ENCODE measurements around the gene SLC38A1. TPM values are rescaled to one million over a fixed set of nuclear protein-coding genes. Genes with fewer than 3 reads are reported as not detected.

The SLC38A1 gene
- total RNA-seq, 1 donor from 2014 or later, result 314 TPM

DNA sequence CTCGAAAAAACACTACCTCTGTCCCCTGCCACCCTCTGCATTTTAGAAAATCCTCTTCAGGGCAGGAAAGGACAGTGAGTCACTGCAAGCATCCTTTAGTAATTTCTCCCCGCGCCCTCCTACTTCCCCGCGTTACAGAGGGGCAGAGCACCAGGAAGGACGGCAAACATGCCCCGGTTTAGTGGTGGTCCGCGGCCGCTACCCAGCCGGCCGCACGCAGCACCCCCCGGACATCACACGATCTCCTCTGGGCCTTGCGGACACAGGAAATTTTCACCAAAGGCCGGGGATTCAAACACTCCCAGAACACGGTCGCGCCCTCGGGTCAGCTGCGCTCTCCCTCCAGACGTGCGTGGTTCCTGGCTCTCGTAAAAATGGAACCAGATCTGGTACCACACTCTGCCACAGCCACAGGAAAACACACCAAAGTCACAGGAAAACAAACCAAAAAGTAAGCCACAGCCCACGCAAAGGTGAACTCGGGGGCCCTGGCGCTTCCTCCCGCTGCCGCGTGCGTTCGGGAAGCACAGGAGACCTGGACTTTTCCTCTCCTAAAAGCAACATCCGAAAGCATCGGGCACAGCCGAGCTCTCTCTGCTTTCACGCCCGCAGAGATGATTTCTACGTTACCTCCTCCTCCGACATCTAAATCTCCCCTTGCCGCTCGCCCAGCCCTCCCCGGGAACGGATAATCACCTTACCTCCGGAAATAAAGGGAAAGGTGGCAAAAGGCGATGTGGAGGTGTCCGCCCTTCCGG lies 839 bp downstream of the SLC38A1 start:
- peaks cover 12% of the 10 kb centered on the region for H3K36me3 Mint-ChIP-seq (ENCODE audit: low read depth)
- intact Hi-C loops (cut with micrococcal nuclease), result loop anchor here (1.0 to 5.0 kb wide), 6 partner anchors 115 to 1439 kb away; partner anchors contain the start of genes ARID2 and RPAP3
- H3K27ac Mint-ChIP-seq, result no peak overlapping the region
- DNase-seq (peak; percentile 33), ATAC-seq (ENCODE audit: low read depth) (no peak)
- peaks cover 30% of the 10 kb centered on the region for H3K4me1 Mint-ChIP-seq
- ChIA-PET CTCF (interaction anchor here (1.2 to 3.0 kb wide), 5 partner anchors 33 to 60 kb away, joined by 3 to 10 read pairs (median 6); no protein-coding TSS in a partner anchor), POLR2A (interaction anchor here (0.6 to 5.7 kb wide), 20 partner anchors 9 to 1127 kb away, joined by 3 to 154 read pairs (median 13); partner anchors contain the start of genes ARID2 and SCAF11)
- TF ChIP-seq, protein P1, sequence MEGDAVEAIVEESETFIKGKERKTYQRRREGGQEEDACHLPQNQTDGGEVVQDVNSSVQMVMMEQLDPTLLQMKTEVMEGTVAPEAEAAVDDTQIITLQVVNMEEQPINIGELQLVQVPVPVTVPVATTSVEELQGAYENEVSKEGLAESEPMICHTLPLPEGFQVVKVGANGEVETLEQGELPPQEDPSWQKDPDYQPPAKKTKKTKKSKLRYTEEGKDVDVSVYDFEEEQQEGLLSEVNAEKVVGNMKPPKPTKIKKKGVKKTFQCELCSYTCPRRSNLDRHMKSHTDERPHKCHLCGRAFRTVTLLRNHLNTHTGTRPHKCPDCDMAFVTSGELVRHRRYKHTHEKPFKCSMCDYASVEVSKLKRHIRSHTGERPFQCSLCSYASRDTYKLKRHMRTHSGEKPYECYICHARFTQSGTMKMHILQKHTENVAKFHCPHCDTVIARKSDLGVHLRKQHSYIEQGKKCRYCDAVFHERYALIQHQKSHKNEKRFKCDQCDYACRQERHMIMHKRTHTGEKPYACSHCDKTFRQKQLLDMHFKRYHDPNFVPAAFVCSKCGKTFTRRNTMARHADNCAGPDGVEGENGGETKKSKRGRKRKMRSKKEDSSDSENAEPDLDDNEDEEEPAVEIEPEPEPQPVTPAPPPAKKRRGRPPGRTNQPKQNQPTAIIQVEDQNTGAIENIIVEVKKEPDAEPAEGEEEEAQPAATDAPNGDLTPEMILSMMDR (IDR thresholded peaks at IDR 0.05), result no peak
- no peaks in the 10 kb centered on the region for H3K9me3 Mint-ChIP-seq
- no peaks in the 10 kb centered on the region for H3K27me3 Mint-ChIP-seq
- no peak overlapping the region for H3K4me3 Mint-ChIP-seq

DNA sequence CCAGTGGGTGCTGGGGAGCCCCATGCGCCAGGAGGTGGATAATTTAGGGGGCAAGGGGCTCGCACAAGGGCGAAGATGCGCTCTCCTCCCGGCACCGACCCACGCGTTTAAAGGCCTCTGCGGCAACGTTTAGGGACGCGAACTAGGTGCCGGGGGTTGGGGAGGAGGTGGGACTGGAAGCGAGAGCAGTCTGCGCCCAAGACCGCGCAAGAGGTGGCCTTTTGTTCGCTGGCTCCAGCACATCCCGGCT lies 1.3 kb downstream of the SLC38A1 start:
- CTCF ChIA-PET, result no interaction called here
- no peak for ATAC-seq (ENCODE audit: low read depth)

DNA sequence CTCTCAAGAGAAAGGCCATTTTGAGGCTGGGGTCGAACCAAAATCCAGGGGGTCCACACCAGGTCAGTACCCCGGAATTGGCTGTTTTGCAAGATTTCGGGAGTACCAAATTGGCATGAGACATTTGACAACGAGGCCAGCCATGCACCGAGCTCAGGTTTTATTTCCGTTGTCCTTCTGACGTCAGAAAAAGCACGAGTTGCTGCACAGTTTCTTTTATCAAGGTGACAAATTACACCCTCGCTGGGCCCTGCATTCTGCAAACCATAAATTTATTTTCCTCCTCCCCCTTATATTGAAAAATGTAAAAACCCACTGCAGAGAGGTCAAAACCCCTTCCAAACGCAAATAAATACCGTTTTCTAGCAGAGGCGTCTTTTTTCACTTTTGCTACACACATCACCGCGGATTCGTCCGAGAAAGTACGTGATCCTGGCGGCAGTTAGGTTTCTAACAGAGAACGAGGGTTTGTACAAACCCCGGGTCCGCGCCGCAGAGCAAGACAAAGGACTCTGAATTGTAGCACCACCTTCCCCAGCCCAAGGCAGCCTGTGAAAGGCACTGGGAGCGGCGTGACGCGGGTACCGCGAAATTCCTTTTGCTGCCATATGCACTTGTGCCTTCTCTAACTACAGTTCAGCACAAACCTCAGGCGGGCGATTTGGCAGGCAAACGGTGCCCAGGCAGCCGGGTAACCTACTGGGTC lies 1.8 kb downstream of the SLC38A1 start:
- Mint-ChIP-seq H3K27ac (no peak overlapping the region), H3K27me3 (no peaks in the 10 kb centered on the region), H3K4me1 (peaks cover 33% of the 10 kb centered on the region), H3K4me3 (no peak overlapping the region), H3K9me3 (no peaks in the 10 kb centered on the region), H3K36me3 (ENCODE audit: low read depth) (peaks cover 17% of the 10 kb centered on the region)
- ChIA-PET POLR2A (interaction anchor here (0.7 to 5.7 kb wide), 14 partner anchors 11 to 125 kb away, joined by 3 to 154 read pairs (median 4); no protein-coding TSS in a partner anchor), CTCF (interaction anchor here (0.6 to 0.8 kb wide), 3 partner anchors 36 to 142 kb away, joined by 3 to 6 read pairs (median 3); no protein-coding TSS in a partner anchor)
- ATAC-seq (ENCODE audit: low read depth) (no peak), DNase-seq (peak; percentile 38)
- TF ChIP-seq, protein P1 (IDR thresholded peaks at IDR 0.05), result no peak
- intact Hi-C loops (cut with micrococcal nuclease), result loop anchor here (5.0 kb wide), 3 partner anchors 540 to 1440 kb away; partner anchors contain the start of genes ARID2 and RPAP3

More for the DNA sequence above, 1.3 kb downstream of the SLC38A1 start:
- no peak for DNase-seq
- Mint-ChIP-seq H3K9me3 (no peaks in the 10 kb centered on the region), H3K27me3 (no peaks in the 10 kb centered on the region), H3K36me3 (ENCODE audit: low read depth) (peaks cover 15% of the 10 kb centered on the region), H3K27ac (no peak overlapping the region), H3K4me1 (peaks cover 33% of the 10 kb centered on the region), H3K4me3 (no peak overlapping the region)
- TF ChIP-seq, protein P1 (IDR thresholded peaks at IDR 0.05), result no peak
- intact Hi-C loops (cut with micrococcal nuclease), result loop anchor here (5.0 kb wide), 3 partner anchors 540 to 1440 kb away; partner anchors contain the start of genes ARID2 and RPAP3
- POLR2A ChIA-PET, result interaction anchor here (2.5 to 5.7 kb wide), 2 partner anchors 8 to 50 kb away, joined by 14 to 154 read pairs; no protein-coding TSS in a partner anchor

DNA sequence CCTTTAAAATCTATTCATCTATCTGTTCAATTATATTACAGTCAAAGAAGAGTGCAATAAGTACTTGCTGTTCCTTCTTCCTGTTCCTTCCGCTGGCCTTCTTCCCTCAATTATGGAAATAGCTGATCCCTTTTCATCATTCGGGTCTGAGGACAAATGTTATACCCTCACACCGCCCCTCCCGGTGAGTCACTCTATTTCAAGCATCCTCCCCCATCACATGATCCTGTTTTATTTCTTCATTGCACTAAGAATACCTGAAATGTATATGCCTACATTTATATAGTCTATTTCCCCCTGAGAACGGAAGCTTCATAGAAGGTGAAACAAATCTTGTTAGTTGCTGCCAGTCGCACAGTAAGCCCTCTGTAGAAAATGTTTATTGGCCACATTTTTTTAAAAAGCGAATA lies 2.5 kb downstream of the SLC38A1 start:
- ChIA-PET POLR2A (interaction anchor here (0.7 to 5.7 kb wide), 15 partner anchors 10 to 126 kb away, joined by 3 to 154 read pairs (median 4); no protein-coding TSS in a partner anchor), CTCF (interaction anchor here (0.6 to 0.8 kb wide), 3 partner anchors 36 to 141 kb away, joined by 3 to 6 read pairs (median 3); no protein-coding TSS in a partner anchor)
- Mint-ChIP-seq H3K9me3 (no peaks in the 10 kb centered on the region), H3K4me3 (no peak overlapping the region), H3K27ac (no peak overlapping the region), H3K36me3 (ENCODE audit: low read depth) (peaks cover 24% of the 10 kb centered on the region), H3K27me3 (no peaks in the 10 kb centered on the region), H3K4me1 (peaks cover 32% of the 10 kb centered on the region)
- DNase-seq (no peak), ATAC-seq (ENCODE audit: low read depth) (no peak)
- intact Hi-C loops (cut with micrococcal nuclease), result loop anchor here (5.0 kb wide), 3 partner anchors 539 to 1441 kb away; partner anchors contain the start of genes ARID2 and RPAP3
- TF ChIP-seq, protein P1 (IDR thresholded peaks at IDR 0.05), result no peak
